GM12801 (cell line): Measurements from ENCODE around the gene EVX2.

ENCODE experiments used
- TF ChIP-seq, protein P1 (sequence below): IDR thresholded peaks from one replicate; pipeline ENCODE4 v1.5.1; 2011; ENCODE audit warnings: control low read depth; ENCODE audit not compliant: insufficient read length; ENCODE audit errors: extremely low read depth

EVX2 gene

DNA sequence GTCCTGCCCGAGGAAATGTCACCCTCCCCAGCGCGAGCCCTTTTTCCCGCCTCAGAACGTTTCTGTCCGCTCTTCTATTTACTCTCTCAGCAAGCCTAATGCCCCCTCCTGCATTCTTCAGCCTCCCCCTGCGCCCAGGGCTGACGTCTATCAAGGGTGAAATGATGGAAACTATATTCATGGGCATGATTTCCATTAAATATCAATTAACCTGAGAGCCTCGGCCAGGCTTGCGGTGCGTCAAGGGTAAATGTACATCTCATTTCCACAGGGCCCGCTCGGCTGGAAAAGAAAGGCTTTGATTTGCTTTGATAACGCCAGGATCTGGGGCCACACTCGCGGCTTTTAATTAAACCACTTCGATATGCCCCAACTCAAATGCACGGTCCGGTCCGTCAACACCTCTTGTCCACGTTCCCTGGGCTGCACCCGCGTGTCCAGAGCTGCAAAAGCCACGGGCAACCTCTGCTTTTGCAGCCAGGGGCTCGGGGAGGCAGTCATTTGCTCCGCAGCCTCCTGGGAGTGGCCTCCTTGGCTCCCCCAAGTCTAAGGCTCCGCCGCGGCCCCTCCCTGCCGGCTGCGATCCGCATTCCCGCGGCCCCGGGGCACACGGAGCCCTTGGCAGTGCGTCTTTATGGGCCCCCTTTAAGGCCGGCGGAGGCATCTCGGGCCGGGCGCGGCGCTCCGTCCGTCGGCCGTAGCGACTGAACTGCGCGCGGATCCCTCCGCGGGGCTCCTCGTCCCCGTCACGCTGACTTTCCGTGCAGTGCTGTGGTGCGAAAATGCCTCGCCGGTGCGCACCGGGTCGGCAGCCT lies 45.4 kb upstream of the EVX2 start, which contains the start of gene HOXD8:
Gene HOXD8 (plus strand): TSS at position 724 of the 815 bp plus-strand sequence. CDS start 662 bp downstream, outside the sequence.
- TF ChIP-seq, protein P1, sequence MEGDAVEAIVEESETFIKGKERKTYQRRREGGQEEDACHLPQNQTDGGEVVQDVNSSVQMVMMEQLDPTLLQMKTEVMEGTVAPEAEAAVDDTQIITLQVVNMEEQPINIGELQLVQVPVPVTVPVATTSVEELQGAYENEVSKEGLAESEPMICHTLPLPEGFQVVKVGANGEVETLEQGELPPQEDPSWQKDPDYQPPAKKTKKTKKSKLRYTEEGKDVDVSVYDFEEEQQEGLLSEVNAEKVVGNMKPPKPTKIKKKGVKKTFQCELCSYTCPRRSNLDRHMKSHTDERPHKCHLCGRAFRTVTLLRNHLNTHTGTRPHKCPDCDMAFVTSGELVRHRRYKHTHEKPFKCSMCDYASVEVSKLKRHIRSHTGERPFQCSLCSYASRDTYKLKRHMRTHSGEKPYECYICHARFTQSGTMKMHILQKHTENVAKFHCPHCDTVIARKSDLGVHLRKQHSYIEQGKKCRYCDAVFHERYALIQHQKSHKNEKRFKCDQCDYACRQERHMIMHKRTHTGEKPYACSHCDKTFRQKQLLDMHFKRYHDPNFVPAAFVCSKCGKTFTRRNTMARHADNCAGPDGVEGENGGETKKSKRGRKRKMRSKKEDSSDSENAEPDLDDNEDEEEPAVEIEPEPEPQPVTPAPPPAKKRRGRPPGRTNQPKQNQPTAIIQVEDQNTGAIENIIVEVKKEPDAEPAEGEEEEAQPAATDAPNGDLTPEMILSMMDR: no peak

DNA sequence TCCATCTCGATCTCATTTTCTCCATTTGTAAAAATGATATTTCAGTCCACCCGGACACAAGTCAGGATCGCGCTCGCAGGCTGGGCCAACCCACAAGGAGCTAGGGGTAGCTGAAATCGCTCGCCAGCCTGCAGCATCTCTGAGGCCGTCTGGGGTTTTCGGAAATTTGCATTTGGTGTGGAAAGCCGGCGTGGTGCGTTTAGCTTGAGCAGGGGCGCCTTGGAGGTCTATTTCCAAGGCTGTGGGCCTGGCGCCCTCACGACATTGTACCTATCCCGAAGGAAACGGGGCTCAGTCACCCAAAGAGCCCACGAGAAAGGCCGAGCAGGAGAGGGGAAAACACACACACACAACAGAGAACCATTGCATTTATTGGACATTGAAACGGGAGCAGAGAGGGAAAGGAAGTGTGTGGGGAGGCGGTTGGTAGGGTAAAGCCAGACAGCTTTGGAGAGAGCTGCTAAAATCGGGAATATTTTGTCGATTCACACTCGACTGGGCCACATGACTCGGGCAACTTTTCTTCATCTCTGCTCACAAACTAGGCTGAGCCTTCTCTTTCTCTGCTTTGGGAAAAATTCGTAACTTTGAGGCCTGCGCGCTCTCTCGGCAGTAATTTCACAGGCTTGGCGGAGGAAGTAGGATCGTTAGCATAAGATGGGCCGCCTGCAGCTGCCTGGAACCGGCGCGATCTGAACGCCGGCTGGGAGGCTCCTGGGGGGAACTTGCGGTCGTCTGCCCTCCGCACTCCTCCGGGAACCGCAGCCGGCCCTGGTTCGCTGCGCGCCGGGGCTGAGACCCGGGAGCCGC lies 44.6 kb upstream of the EVX2 start:
- TF ChIP-seq, protein P1: no peak

DNA sequence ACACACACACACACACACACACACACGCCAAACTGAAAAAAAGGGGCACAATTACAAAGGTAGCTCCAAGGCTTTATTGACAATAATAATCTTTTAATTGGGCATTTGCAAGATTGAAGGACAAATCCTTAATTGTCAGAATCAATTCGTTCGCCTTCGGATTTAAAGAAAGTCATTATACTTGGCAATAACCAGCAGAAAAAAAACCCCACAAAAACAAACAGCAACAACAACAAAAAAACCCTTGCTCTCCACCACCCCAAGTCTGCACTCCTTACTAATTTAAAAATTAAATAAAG lies 44.0 kb upstream of the EVX2 start:
- TF ChIP-seq, protein P1: no peak

DNA sequence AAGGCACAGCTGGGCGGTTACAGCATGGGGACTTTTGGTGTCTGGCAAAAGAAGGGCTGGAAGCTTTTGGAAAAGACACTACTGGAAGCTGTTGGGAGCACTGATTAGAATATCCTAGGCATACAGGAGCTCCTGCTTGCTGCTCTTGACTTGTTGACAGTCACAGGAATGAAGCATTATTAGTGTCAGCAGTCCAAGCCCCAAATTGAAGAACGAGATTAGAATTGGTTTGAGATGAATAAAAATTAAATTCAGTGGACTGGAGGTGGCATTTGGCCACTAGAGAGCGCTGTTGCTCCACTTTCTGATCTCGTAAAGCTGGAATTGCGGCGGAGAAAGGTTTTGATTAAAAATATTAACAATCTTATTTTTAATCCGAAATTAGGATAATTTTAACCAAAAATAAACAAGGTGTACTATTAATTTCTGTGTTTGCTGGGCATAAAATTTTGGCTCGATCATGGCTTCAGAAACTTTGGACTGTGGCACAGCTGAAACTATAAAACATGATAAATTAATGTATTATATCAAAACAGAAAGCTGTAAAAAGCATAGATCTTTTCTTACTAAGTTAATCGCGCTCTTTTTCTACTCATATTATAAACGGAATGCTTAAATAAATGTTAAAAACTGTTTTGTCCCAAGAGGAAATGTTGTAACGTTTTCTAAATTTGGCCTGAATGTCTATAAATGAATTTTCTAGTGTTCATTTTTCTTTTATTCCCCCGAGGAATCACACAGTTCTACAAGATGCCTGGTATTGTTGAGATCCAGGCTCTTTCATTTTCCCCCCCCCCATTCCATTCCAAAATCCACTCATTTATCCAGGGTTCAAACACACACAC lies 43.4 kb upstream of the EVX2 start:
- TF ChIP-seq, protein P1: no peak

DNA sequence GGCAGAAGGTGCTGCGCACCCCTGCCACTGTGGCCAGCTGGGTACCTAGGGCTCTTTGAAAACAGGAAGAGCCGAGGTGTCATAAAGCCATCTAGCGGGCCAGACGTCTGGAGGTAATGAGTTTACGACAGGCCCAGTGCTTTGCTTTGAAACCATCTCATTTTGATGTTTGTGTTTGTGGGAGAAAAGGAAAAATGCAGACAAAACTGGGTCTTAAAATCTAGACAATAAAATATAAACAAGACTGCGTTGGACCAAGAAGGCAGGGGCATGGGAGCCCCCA lies 42.0 kb upstream of the EVX2 start:
- TF ChIP-seq, protein P1: no peak

DNA sequence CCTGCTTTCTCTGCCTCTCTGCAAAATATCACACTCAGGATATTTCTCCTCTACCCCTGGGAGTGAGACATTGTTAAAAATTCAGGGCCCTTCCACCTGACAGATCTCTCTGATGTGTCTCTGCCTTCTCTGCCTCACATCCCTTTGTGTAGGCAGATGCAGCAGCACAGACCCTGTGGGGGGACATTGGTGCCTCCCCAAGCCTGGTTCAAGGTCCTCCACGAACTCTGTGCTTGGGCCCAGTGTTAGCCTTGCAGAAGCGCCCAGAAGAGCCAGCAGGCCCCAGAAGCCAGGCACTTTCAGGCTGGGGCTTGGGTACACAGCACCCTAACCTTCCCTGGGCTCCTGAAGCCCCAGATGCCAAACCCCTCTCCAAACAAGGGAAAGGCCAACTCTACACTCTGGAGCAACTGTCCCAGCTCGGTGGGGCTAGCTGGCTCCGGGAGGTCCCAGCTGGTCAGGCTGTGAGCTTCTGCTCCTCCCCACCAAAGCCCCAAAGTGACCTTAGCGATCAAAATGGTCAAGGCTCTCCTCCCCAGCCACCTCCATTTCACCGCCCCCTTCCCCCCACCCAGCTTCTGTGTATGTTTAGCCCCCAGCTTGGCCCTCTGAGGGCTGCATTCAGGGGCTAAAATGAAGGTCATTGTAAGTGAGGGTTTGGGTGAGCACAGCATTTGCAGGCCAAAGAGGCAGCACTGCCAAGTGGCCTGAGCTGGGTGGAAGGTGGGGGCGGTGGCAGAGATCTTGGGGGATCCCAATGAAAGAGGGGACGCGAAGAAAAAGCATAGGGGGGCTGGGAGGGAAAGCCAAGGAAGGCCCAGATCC lies 41.4 kb upstream of the EVX2 start:
- TF ChIP-seq, protein P1: no peak
